ENCODE measurements around the gene PIBF1.
A peak's percentile ranks its signal among the peaks of the same experiment; 100 is the strongest.

The PIBF1 gene

GRCh38 chr13:73057284-73058063 lies 275.5 kb downstream of the PIBF1 start:
- peak overlapping the region; percentile 96 for H3K27ac ChIP-seq
- no peak for DNase-seq (ENCODE audit: low read depth, low spot score)

GRCh38 chr13:73058064-73058313 lies 276.1 kb downstream of the PIBF1 start:
- no peak for DNase-seq (ENCODE audit: low read depth, low spot score)

GRCh38 chr13:73058432-73058735 lies 276.5 kb downstream of the PIBF1 start:
- H3K27ac ChIP-seq, result peak overlapping the region; percentile 96
- no peak for DNase-seq (ENCODE audit: low read depth, low spot score)

More at GRCh38 chr13:73058064-73058313, 276.1 kb downstream of the PIBF1 start:
- peak overlapping the region; percentile 96 for H3K27ac ChIP-seq

- H3K27ac ChIP-seq, result peak within 1 kb of the TSS; percentile 96
- peak; percentile 92 for DNase-seq (ENCODE audit: low read depth, low spot score)
Observed at GRCh38 chr13:73058736-73059459, 277.0 kb downstream of the PIBF1 start, which contains the start of gene KLF5. TSS of gene KLF5 (plus strand) at chr13:73059005. CDS start at chr13:73059328, 323 bp downstream.

GRCh38 chr13:73059460-73060250 lies 277.7 kb downstream of the PIBF1 start:
- DNase-seq (ENCODE audit: low read depth, low spot score), result no peak
- H3K27ac ChIP-seq, result peak overlapping the region; percentile 96

- DNase-seq (ENCODE audit: low read depth, low spot score), result no peak
- H3K27ac ChIP-seq, result peak overlapping the region; percentile 96
Observed at GRCh38 chr13:73060251-73061160, 278.6 kb downstream of the PIBF1 start.

GRCh38 chr13:73061473-73061872 lies 279.5 kb downstream of the PIBF1 start:
- no peak for DNase-seq (ENCODE audit: low read depth, low spot score)
- H3K27ac ChIP-seq, result peak overlapping the region; percentile 96

GRCh38 chr13:73061876-73062275 lies 279.9 kb downstream of the PIBF1 start:
- peak overlapping the region; percentile 96 for H3K27ac ChIP-seq

GRCh38 chr13:73062468-73062867 lies 280.5 kb downstream of the PIBF1 start:
- H3K27ac ChIP-seq, result peak overlapping the region; percentile 96
- DNase-seq (ENCODE audit: low read depth, low spot score), result no peak

More at GRCh38 chr13:73061876-73062275, 279.9 kb downstream of the PIBF1 start:
- peak; percentile 57 for DNase-seq (ENCODE audit: low read depth, low spot score)

GRCh38 chr13:73063166-73063565 lies 281.2 kb downstream of the PIBF1 start:
- H3K27ac ChIP-seq, result peak overlapping the region; percentile 96
- no peak for DNase-seq (ENCODE audit: low read depth, low spot score)

- peak overlapping the region; percentile 96 for H3K27ac ChIP-seq
- DNase-seq (ENCODE audit: low read depth, low spot score), result no peak
Observed at GRCh38 chr13:73065036-73065435, 283.1 kb downstream of the PIBF1 start.

- H3K27ac ChIP-seq, result peak overlapping the region; percentile 96
- peak; percentile 55 for DNase-seq (ENCODE audit: low read depth, low spot score)
Observed at GRCh38 chr13:73065665-73066340, 283.9 kb downstream of the PIBF1 start.
